ENCODE results near the gene JUP. TPM values are rescaled to one million over a fixed set of nuclear protein-coding genes. Genes with fewer than 3 reads are reported as not detected.
A peak's percentile ranks its signal among the peaks of the same experiment; 100 is the strongest.

JUP gene
- total and polyA plus RNA-seq, 2 of the 13 experiments (the other 11 are each of a cell fraction or from before 2014, with no cell fraction given) = 12.1 to 20.6 TPM

DNA sequence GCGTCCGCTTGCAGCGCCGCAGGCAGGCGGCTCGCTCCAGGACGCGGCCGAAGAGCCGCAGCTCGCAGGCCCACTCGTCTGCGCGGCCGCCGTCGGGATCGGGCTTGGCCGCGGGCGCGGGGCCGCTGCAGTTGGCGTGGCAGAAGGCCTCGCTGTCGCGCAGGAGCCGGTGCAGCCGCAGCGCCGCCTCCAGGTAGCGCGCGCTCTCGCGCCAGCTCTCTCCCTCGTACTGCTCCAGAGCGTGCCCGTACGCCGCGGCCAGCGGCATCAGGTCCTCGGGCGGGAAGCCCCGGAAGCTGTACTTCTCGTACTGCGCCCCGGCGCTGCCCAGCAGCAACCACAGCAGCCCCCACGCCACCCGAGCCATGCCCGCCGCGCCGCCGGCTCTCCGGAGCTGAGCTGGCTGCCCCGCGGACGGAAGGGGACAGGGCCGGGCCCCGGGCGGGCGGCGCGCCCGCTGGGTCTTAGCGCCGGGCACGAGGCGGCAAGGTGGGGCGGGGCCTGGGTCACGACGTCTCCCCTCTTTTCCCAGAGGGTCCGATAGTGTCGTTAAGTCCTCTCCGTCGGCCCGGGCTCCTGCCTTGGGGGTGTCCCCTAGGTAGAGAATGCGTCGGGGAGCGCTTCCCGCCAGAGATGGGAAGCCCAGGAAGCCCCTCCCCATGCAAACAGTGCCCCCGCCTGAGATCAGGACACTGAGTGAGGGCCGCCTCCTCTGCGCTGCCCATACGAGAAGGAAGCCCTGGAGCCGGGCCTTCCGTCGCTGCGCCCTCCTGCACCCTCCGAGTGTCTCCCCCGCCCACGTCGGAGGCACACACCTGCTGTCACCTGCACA is 25.3 kb upstream of the JUP start, which contains the start of gene P3H4 (continued):
- TF ChIP-seq, protein P1, sequence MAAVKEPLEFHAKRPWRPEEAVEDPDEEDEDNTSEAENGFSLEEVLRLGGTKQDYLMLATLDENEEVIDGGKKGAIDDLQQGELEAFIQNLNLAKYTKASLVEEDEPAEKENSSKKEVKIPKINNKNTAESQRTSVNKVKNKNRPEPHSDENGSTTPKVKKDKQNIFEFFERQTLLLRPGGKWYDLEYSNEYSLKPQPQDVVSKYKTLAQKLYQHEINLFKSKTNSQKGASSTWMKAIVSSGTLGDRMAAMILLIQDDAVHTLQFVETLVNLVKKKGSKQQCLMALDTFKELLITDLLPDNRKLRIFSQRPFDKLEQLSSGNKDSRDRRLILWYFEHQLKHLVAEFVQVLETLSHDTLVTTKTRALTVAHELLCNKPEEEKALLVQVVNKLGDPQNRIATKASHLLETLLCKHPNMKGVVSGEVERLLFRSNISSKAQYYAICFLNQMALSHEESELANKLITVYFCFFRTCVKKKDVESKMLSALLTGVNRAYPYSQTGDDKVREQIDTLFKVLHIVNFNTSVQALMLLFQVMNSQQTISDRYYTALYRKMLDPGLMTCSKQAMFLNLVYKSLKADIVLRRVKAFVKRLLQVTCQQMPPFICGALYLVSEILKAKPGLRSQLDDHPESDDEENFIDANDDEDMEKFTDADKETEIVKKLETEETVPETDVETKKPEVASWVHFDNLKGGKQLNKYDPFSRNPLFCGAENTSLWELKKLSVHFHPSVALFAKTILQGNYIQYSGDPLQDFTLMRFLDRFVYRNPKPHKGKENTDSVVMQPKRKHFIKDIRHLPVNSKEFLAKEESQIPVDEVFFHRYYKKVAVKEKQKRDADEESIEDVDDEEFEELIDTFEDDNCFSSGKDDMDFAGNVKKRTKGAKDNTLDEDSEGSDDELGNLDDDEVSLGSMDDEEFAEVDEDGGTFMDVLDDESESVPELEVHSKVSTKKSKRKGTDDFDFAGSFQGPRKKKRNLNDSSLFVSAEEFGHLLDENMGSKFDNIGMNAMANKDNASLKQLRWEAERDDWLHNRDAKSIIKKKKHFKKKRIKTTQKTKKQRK (IDR thresholded peaks at IDR 0.05; ENCODE audit: low read length) = no peak
- TF ChIP-seq ZNF333 (CRISPR knock-in tag; IDR thresholded peaks at IDR 0.05; ENCODE audit: borderline replicate concordance) (peak; percentile 92; the same call in 1 of the 2 replicates), ZNF574 (CRISPR knock-in tag; IDR thresholded peaks at IDR 0.05) (peak; percentile 91), ZNF749 (CRISPR knock-in tag; IDR thresholded peaks at IDR 0.05; ENCODE audit: borderline replicate concordance) (peak; percentile 65; the same call in 1 of the 2 replicates), ZNF468 (CRISPR knock-in tag; IDR thresholded peaks at IDR 0.05) (no peak), FOXC1 (CRISPR knock-in tag; IDR thresholded peaks at IDR 0.05; ENCODE audit: borderline replicate concordance) (0 out of 2 replicates have a peak, but pooled peaks have one; percentile 8), HNF4A (CRISPR knock-in tag; IDR thresholded peaks at IDR 0.05) (no peak), ZBTB20 (CRISPR knock-in tag; IDR thresholded peaks at IDR 0.05; ENCODE audit: borderline replicate concordance, low read depth) (no peak; the same call in 1 of the 2 replicates), YY1 (IDR thresholded peaks at IDR 0.05; ENCODE audit: insufficient read depth, insufficient replicate concordance, low read depth, low read length) (no peak), PCBP2 (optimal IDR thresholded peaks at IDR 0.05; ENCODE audit: low read depth, low read length, poor library complexity, severe bottlenecking) (no peak), ZNF562 (CRISPR knock-in tag; IDR thresholded peaks at IDR 0.05; ENCODE audit: borderline replicate concordance) (no peak), ZNF761 (CRISPR knock-in tag; conservative IDR thresholded peaks at IDR 0.05) (0 out of 2 replicates have a peak, but pooled peaks have one; percentile 38), SMARCC2 (IDR thresholded peaks at IDR 0.05) (no peak), ZNF775 (CRISPR knock-in tag; IDR thresholded peaks at IDR 0.05; ENCODE audit: borderline replicate concordance) (no peak), PAX8 (CRISPR knock-in tag; IDR thresholded peaks at IDR 0.05; ENCODE audit: borderline replicate concordance) (0 out of 2 replicates have a peak, but pooled peaks have one; percentile 90), RFX3 (CRISPR knock-in tag; IDR thresholded peaks at IDR 0.05) (no peak)
- TF ChIP-seq, protein P2, sequence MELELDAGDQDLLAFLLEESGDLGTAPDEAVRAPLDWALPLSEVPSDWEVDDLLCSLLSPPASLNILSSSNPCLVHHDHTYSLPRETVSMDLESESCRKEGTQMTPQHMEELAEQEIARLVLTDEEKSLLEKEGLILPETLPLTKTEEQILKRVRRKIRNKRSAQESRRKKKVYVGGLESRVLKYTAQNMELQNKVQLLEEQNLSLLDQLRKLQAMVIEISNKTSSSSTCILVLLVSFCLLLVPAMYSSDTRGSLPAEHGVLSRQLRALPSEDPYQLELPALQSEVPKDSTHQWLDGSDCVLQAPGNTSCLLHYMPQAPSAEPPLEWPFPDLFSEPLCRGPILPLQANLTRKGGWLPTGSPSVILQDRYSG (CRISPR knock-in tag; IDR thresholded peaks at IDR 0.05) = peak; percentile 92
- TF ChIP-seq, protein P3, sequence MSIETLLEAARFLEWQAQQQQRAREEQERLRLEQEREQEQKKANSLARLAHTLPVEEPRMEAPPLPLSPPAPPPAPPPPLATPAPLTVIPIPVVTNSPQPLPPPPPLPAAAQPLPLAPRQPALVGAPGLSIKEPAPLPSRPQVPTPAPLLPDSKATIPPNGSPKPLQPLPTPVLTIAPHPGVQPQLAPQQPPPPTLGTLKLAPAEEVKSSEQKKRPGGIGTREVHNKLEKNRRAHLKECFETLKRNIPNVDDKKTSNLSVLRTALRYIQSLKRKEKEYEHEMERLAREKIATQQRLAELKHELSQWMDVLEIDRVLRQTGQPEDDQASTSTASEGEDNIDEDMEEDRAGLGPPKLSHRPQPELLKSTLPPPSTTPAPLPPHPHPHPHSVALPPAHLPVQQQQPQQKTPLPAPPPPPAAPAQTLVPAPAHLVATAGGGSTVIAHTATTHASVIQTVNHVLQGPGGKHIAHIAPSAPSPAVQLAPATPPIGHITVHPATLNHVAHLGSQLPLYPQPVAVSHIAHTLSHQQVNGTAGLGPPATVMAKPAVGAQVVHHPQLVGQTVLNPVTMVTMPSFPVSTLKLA (IDR thresholded peaks at IDR 0.05) = no peak
- TF ChIP-seq, protein P4, sequence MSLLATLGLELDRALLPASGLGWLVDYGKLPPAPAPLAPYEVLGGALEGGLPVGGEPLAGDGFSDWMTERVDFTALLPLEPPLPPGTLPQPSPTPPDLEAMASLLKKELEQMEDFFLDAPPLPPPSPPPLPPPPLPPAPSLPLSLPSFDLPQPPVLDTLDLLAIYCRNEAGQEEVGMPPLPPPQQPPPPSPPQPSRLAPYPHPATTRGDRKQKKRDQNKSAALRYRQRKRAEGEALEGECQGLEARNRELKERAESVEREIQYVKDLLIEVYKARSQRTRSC (CRISPR knock-in tag; IDR thresholded peaks at IDR 0.05; ENCODE audit: low read depth) = no peak
